ENCODE results near the gene MYCL. TPM values are rescaled to one million over a fixed set of nuclear protein-coding genes. Genes with fewer than 3 reads are reported as not detected.

MYCL gene
- total and polyA plus RNA-seq, 10 donors, result 0.90 to 7.3 (median 4.4) TPM

DNA sequence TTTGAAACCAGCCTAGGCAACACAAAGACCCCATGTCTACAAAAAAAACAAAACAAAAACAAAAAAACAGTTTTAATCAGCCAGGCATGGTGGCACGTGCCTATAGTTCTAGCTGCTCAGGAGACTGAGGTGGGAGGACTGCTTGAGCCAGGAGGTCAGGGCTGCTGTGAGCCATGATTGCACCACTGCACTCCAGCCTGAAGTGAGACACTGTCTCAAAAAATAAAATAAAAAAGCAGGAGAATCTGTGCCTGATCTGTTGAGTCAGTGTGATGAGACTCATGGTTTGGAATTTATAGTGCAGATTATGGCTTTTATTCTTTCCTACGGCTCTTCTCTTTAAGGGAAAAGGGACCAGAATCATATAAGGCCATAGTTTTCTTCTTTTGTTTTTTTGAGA, 35.0 kb downstream of the MYCL start:
- no peak for TF ChIP-seq CTCF (IDR thresholded peaks at IDR 0.05 in 8 of 11, conservative IDR thresholded peaks at IDR 0.05 in 3 of 11)
- no peak for TF ChIP-seq POLR2A (IDR thresholded peaks at IDR 0.05)
- no peak for TF ChIP-seq POLR2AphosphoS5 (IDR thresholded peaks at IDR 0.05)
- H3K27ac ChIP-seq, result no peak overlapping the region
- peaks cover 0 to 11% (median 0%) of the 10 kb centered on the region in 6 donors for H3K4me1 ChIP-seq
- no peaks in the 10 kb centered on the region for H3K27me3 ChIP-seq (replicated peaks in 1 of 7)
- intact Hi-C loops (cut with DNase I; ENCODE audit: low total_unique reads), result no loop called here
- no peak overlapping the region for H3K4me3 ChIP-seq
- peaks cover 0 to 39% (median 0%) of the 10 kb centered on the region in 6 donors for H3K36me3 ChIP-seq
- no peak for DNase-seq
- 92 to 97% (median 95%) methylated on average over 2 of the region's 2 CpGs for WGBS, 5 donors
- no peaks in the 10 kb centered on the region for H3K9me3 ChIP-seq

- Histone ChIP-seq H3K4me3 (no peak overlapping the region), H3K27ac (no peak overlapping the region), H3K9me3 (no peaks in the 10 kb centered on the region), H3K36me3 (peaks cover 0 to 43% (median 1%) of the 10 kb centered on the region in 6 donors), H3K4me1 (peaks cover 0 to 6% (median 0%) of the 10 kb centered on the region in 6 donors), H3K27me3 (replicated peaks in 1 of 7) (no peaks in the 10 kb centered on the region)
- intact Hi-C loops (cut with DNase I; ENCODE audit: low total_unique reads), result no loop called here
- 81 to 92% (median 87%) methylated on average over 1 of the region's 1 CpG for whole genome bisulfite sequencing, 5 donors
- no peak for TF ChIP-seq POLR2A (IDR thresholded peaks at IDR 0.05)
- TF ChIP-seq CTCF (IDR thresholded peaks at IDR 0.05 in 8 of 11, conservative IDR thresholded peaks at IDR 0.05 in 3 of 11), result no peak
- no peak for TF ChIP-seq POLR2AphosphoS5 (IDR thresholded peaks at IDR 0.05)
- no peak for DNase-seq
Measured at GRCh38 chr1:39865762-39866161, 36.0 kb downstream of the MYCL start.

DNA sequence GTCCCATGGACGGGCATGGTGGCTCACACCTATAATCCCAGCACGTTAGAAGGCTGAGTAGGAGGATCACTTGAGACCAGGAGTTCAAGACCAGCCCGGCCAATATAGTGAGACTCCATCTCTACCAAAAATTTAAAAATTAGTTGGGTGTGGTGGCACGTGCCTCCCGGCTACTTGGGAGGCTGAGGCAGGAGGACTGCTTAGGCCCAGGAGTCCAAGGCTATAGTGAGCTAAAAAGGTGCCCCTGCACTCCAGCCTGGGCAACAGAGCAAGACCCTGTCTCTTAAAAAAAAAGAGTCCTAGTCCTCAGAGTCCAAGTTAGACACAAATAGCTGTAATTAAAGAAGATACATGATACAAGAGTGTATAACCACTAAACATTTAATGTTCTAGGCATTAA, 38.5 kb downstream of the MYCL start:
- no peak for DNase-seq
- H3K4me3 ChIP-seq, result no peak overlapping the region
- H3K27ac ChIP-seq, result no peak overlapping the region
- TF ChIP-seq POLR2A (IDR thresholded peaks at IDR 0.05), result no peak
- no peak for TF ChIP-seq POLR2AphosphoS5 (IDR thresholded peaks at IDR 0.05)
- no peak for TF ChIP-seq CTCF (IDR thresholded peaks at IDR 0.05 in 8 of 11, conservative IDR thresholded peaks at IDR 0.05 in 3 of 11)
- H3K36me3 ChIP-seq, result peaks cover 0 to 32% (median 2%) of the 10 kb centered on the region in 6 donors
- no peaks in the 10 kb centered on the region for H3K9me3 ChIP-seq
- H3K27me3 ChIP-seq (replicated peaks in 1 of 7), result no peaks in the 10 kb centered on the region
- peaks cover 0 to 6% (median 0%) of the 10 kb centered on the region in 6 donors for H3K4me1 ChIP-seq
- intact Hi-C loops (cut with DNase I; ENCODE audit: low total_unique reads), result no loop called here
- WGBS, 5 donors, result 87 to 97% (median 93%) methylated on average over 5 of the region's 5 CpGs

DNA sequence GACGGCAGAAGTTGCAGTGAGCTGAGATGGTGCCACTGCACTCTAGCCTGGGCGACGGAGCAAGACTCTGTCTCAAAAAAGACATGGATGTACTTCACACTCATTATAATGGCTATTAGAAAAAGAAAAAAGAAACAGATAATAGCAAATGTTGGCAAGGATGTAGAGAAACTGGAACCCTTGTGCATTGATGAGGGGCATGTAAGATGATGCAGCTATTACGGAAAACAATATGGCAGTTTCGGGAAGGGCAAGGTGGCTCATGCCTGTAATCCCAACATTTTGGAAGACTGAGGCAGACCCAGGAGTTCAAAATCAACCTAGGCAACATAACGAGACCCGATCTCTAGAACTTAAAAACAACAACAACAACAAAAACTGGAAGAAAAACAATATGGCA, 40.7 kb downstream of the MYCL start:
- no peak for DNase-seq
- Histone ChIP-seq H3K4me3 (no peak overlapping the region), H3K27ac (no peak overlapping the region), H3K27me3 (replicated peaks in 1 of 7) (no peaks in the 10 kb centered on the region), H3K36me3 (peaks cover 0 to 48% (median 10%) of the 10 kb centered on the region in 6 donors), H3K9me3 (no peaks in the 10 kb centered on the region), H3K4me1 (peaks cover 0 to 6% (median 0%) of the 10 kb centered on the region in 6 donors)
- WGBS, 5 donors, result 96 to 99% (median 97%) methylated on average over 7 of the region's 7 CpGs
- intact Hi-C loops (cut with DNase I; ENCODE audit: low total_unique reads), result no loop called here
- TF ChIP-seq POLR2A (IDR thresholded peaks at IDR 0.05), result no peak
- no peak for TF ChIP-seq POLR2AphosphoS5 (IDR thresholded peaks at IDR 0.05)
- TF ChIP-seq CTCF (IDR thresholded peaks at IDR 0.05 in 8 of 11, conservative IDR thresholded peaks at IDR 0.05 in 3 of 11), result no peak

All from spleen (tissue), 11 donors.